Uterus (tissue), 2 donors: ENCODE results near the gene EXOSC7.

Experiments
- CTCF ChIP-seq, 4 experiments: fragments of 200-600 bp in 2 of 4; fragments of 450-650 bp in 2 of 4; sonication (generic) in 2 of 4; IDR thresholded peaks; one replicate each; pipeline ENCODE4 v1.5.1; 2016 to 2019; ENCODE audit warnings: antibody characterized with exemption in 4 of 4, mild to moderate bottlenecking in 2 of 4, moderate library complexity in 1 of 4
- POLR2A ChIP-seq, 2 donors: fragments of 450-650 bp; IDR thresholded peaks; one replicate each; pipeline ENCODE4 v1.6.1; 2016; ENCODE audit warnings: antibody characterized with exemption in 2 of 2, mild to moderate bottlenecking in 1 of 2, moderate library complexity in 1 of 2

GRCh38 chr3:45016916-45017315 lies 40.9 kb downstream of the EXOSC7 start:
- TF ChIP-seq POLR2A (IDR thresholded peaks at IDR 0.05): no peak
- TF ChIP-seq CTCF (IDR thresholded peaks at IDR 0.05): no peak
